Testis (tissue), 2 donors: Measurements from ENCODE around the gene OR4D10.

ENCODE experiments used
- POLR2A ChIP-seq: fragments of 450-650 bp; IDR thresholded peaks from one replicate; pipeline ENCODE4 v1.6.1; 2017; ENCODE audit warnings: antibody characterized with exemption, mild to moderate bottlenecking, moderate library complexity
- TF ChIP-seq, protein P1 (sequence below), 3 experiments: fragments of 450-650 bp in 2 of 3; fragments of 200-600 bp in 1 of 3; sonication (generic) in 1 of 3; IDR thresholded peaks; one replicate each; pipeline ENCODE4 v1.5.1; 2016 to 2019; ENCODE audit warnings: antibody characterized with exemption in 3 of 3, mild to moderate bottlenecking in 2 of 3, moderate library complexity in 1 of 3

DNA sequence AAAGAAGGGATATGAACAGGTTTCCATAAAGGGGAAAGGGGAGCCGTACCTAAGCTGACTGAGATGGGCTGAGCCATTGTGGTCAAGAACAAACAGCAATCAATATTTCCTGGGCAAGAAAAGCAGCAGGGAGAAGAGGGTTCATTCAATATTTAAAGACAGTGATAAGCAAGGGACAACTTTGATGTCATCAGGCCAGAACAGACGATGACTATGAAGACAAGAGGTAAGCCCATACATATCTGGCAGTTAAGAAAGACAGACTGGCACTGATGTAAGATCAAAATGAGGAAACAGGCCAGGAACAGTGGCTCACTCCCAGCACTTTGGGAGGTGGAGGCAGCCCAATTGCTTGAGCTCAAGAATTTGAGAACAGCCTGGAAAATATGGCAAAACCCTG lies 49.3 kb upstream of the OR4D10 start:
- TF ChIP-seq, protein P1, sequence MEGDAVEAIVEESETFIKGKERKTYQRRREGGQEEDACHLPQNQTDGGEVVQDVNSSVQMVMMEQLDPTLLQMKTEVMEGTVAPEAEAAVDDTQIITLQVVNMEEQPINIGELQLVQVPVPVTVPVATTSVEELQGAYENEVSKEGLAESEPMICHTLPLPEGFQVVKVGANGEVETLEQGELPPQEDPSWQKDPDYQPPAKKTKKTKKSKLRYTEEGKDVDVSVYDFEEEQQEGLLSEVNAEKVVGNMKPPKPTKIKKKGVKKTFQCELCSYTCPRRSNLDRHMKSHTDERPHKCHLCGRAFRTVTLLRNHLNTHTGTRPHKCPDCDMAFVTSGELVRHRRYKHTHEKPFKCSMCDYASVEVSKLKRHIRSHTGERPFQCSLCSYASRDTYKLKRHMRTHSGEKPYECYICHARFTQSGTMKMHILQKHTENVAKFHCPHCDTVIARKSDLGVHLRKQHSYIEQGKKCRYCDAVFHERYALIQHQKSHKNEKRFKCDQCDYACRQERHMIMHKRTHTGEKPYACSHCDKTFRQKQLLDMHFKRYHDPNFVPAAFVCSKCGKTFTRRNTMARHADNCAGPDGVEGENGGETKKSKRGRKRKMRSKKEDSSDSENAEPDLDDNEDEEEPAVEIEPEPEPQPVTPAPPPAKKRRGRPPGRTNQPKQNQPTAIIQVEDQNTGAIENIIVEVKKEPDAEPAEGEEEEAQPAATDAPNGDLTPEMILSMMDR (IDR thresholded peaks at IDR 0.05) = no peak
- no peak for TF ChIP-seq POLR2A
